B cell (primary cell): ENCODE measurements around the gene SH3GL1. TPM values are rescaled to one million over a fixed set of nuclear protein-coding genes. Genes with fewer than 3 reads are reported as not detected.

ENCODE experiments used
- ATAC-seq: fragments of 200-7000 bp; cut with Tn5 transposase; one replicate; pipeline ENCODE4 v1.10.0; 2021; ENCODE audit warnings: low read depth, mild to moderate bottlenecking, moderate number of reproducible peaks, moderate library complexity
- CTCF ChIA-PET: fragments of 350-600 bp; sonication (Branson Sonifier 250); formaldehyde crosslinking; loops from one replicate; lab custom pipeline; 2021; ENCODE audit warnings: antibody characterized with exemption, inconsistent platforms; lab: Charles Lee
- POLR2A ChIA-PET: fragments of 350-600 bp; sonication (Branson Sonifier 250); formaldehyde crosslinking; loops from one replicate; lab custom pipeline; 2021; ENCODE audit warnings: antibody characterized with exemption; lab: Charles Lee
- DNase-seq: peaks from one replicate; pipeline ENCODE4 v3.0.0; 2013
- H2AFZ ChIP-seq: 2 replicates; pipeline ENCODE4 v1.6.1; 2012; ENCODE audit warnings: mild to moderate bottlenecking, low read depth, low read length; ENCODE audit not compliant: insufficient read depth, poor library complexity, severe bottlenecking
- H3K27ac ChIP-seq, 2 donors: 1 replicate in 1 of 2; 2 replicates in 1 of 2; pipeline ENCODE4 v1.5.1; 2012 to 2013; ENCODE audit warnings: low read length in 2 of 2, mild to moderate bottlenecking in 2 of 2, moderate library complexity in 1 of 2
- H3K27me3 ChIP-seq, 4 experiments: fragments of 200-600 bp in 1 of 4; sonication (generic) in 1 of 4; replicated peaks in 1 of 4; 1 replicate in 2 of 4; 2 replicates in 2 of 4; pipeline versions ENCODE4 v1.6.1 to v1.7.0; 2013 to 2016; ENCODE audit warnings: low read length in 3 of 4, mild to moderate bottlenecking in 2 of 4, mixed read lengths in 1 of 4, moderate library complexity in 1 of 4; ENCODE audit not compliant: insufficient read depth in 4 of 4, control insufficient read depth in 3 of 4; ENCODE audit errors: control extremely low read depth in 1 of 4
- H3K36me3 ChIP-seq, 2 experiments: replicated peaks in 1 of 2; 1 replicate in 1 of 2; 2 replicates in 1 of 2; pipeline versions ENCODE4 v1.6.1 to v1.7.1; 2013; ENCODE audit warnings: low read length in 1 of 2; ENCODE audit not compliant: insufficient read depth in 2 of 2, control insufficient read depth in 1 of 2; ENCODE audit errors: control extremely low read depth in 1 of 2, extremely low read depth in 1 of 2
- H3K4me1 ChIP-seq, 2 donors: fragments of 200-600 bp in 1 of 2; sonication (generic) in 1 of 2; 1 replicate in 1 of 2; 2 replicates in 1 of 2; pipeline versions ENCODE4 v1.5.1 to v1.6.1; 2013 to 2017; ENCODE audit warnings: low read length in 2 of 2; ENCODE audit not compliant: control insufficient read depth in 2 of 2, insufficient read depth in 2 of 2
- H3K4me2 ChIP-seq: replicated peaks from 2 replicates; pipeline ENCODE3; 2012; ENCODE audit warnings: mild to moderate bottlenecking, low read depth, low read length; ENCODE audit not compliant: poor library complexity, severe bottlenecking
- H3K4me3 ChIP-seq, 5 experiments: fragments of 200-600 bp in 1 of 5; sonication (generic) in 1 of 5; 1 replicate in 3 of 5; 2 replicates in 2 of 5; pipeline versions ENCODE4 v1.5.1 to v1.7.0; 2011 to 2016; ENCODE audit warnings: low read length in 4 of 5, mild to moderate bottlenecking in 4 of 5, low read depth in 2 of 5, control low read depth in 1 of 5, moderate library complexity in 1 of 5; ENCODE audit not compliant: insufficient read depth in 1 of 5; ENCODE audit errors: control extremely low read depth in 1 of 5, extremely low read depth in 1 of 5
- H3K79me2 ChIP-seq: fragments of 200-600 bp; sonication (generic); one replicate; pipeline ENCODE4 v1.6.0; 2016; ENCODE audit warnings: low read length; ENCODE audit not compliant: control insufficient read depth, insufficient read depth
- H3K9ac ChIP-seq: fragments of 200-600 bp; sonication (generic); 2 replicates; pipeline ENCODE4 v1.6.1; 2017; ENCODE audit warnings: mild to moderate bottlenecking, low read length, moderate library complexity
- H3K9me3 ChIP-seq, 3 donors: one replicate each; pipeline versions ENCODE4 v1.6.1 to v1.7.1; 2013; ENCODE audit warnings: low read length in 2 of 3; ENCODE audit not compliant: control insufficient read depth in 2 of 3, insufficient read depth in 1 of 3; ENCODE audit errors: control extremely low read depth in 1 of 3
- H4K20me1 ChIP-seq: 2 replicates; pipeline ENCODE4 v1.6.0; 2012; ENCODE audit warnings: mild to moderate bottlenecking, low read length; ENCODE audit not compliant: insufficient read depth, control insufficient read depth, poor library complexity, severe bottlenecking
- H3K27ac Mint-ChIP-seq: one replicate; pipeline ENCODE4 v1.8.0; 2021; ENCODE audit warnings: mixed read lengths
- H3K27me3 Mint-ChIP-seq: one replicate; pipeline ENCODE4 v1.8.0; 2021; ENCODE audit warnings: mixed read lengths
- H3K4me1 Mint-ChIP-seq: one replicate; pipeline ENCODE4 v1.8.0; 2021; ENCODE audit warnings: mixed read lengths
- H3K4me3 Mint-ChIP-seq: one replicate; pipeline ENCODE4 v1.8.0; 2021; ENCODE audit warnings: mixed read lengths
- H3K9me3 Mint-ChIP-seq: one replicate; pipeline ENCODE4 v1.8.0; 2022; ENCODE audit warnings: mixed read lengths; ENCODE audit not compliant: insufficient read depth
- CTCF ChIP-seq: fragments of 200-600 bp; IDR thresholded peaks from one replicate; pipeline ENCODE4 v1.8.0; 2022; ENCODE audit warnings: antibody characterized with exemption, mild to moderate bottlenecking
- EZH2 ChIP-seq: IDR thresholded peaks from 2 replicates; pipeline ENCODE4 v1.6.1; 2012; ENCODE audit warnings: borderline replicate concordance, low read depth, mild to moderate bottlenecking, moderate library complexity, low read length; ENCODE audit not compliant: insufficient read depth, poor library complexity, severe bottlenecking
- WGBS: methylation state at CpG from one replicate; pipeline ENCODE4 v1.1.5; 2013; ENCODE audit warnings: missing lambda C conversion rate; ENCODE audit not compliant: insufficient coverage; 5-methylcytosine and 5-hydroxymethylcytosine counted together
- intact Hi-C: fragments of 100-400 bp; cut with micrococcal nuclease; formaldehyde crosslinking; loops from one replicate; pipeline ENCODE4 v1.10.0; 2022
- polyA plus RNA-seq: library from polyadenylated mRNA; depleted of rRNA; stranded (reverse); fragments of >200 nt; gene quantifications from 2 replicates; pipeline ENCODE4 v1.2.3, GENCODE V29; 2012
- total RNA-seq, 2 donors: library from RNA; stranded (reverse); fragments of 120-200 nt in 1 of 2; gene quantifications; 1 replicate in 1 of 2; 2 replicates in 1 of 2; pipeline versions ENCODE4 v1.2.3 to v1.2.4, GENCODE V29; 2013 to 2022

SH3GL1 gene
- total and polyA plus RNA-seq, 2 donors (not counting 1 experiment from before 2014, with no cell fraction given), result 37.2 to 42.4 TPM

GRCh38 chr19:4446704-4447200 lies 46.4 kb upstream of the SH3GL1 start:
- no peaks in the 10 kb centered on the region for H3K79me2 ChIP-seq
- no peak overlapping the region for H3K4me2 ChIP-seq
- ChIA-PET POLR2A (no interaction called here), CTCF (no interaction called here)
- H3K27ac Mint-ChIP-seq, result no peak overlapping the region
- no peak overlapping the region for H3K9ac ChIP-seq
- H3K4me3 ChIP-seq, result no peak overlapping the region
- no peak overlapping the region for H3K4me3 Mint-ChIP-seq
- intact Hi-C loops, result no loop called here
- peaks cover 1 to 60% of the 10 kb centered on the region in 2 experiments for H3K36me3 ChIP-seq
- H4K20me1 ChIP-seq, result peaks cover 6% of the 10 kb centered on the region
- ATAC-seq (no peak), DNase-seq (no peak)
- WGBS, result 90% methylated on average over 14 of the region's 15 CpGs
- H3K4me1 Mint-ChIP-seq, result peaks cover 14% of the 10 kb centered on the region
- no peak overlapping the region for H3K27ac ChIP-seq
- H3K9me3 ChIP-seq, result no peaks in the 10 kb centered on the region
- H3K27me3 Mint-ChIP-seq, result no peaks in the 10 kb centered on the region
- peaks cover 8 to 12% of the 10 kb centered on the region in 2 donors for H3K4me1 ChIP-seq
- no peaks in the 10 kb centered on the region for H3K27me3 ChIP-seq
- H3K9me3 Mint-ChIP-seq, result no peaks in the 10 kb centered on the region
- H2AFZ ChIP-seq, result no peak overlapping the region
- TF ChIP-seq CTCF (no peak), EZH2 (no peak)

GRCh38 chr19:4445963-4446703 lies 45.8 kb upstream of the SH3GL1 start:
- peaks cover 1 to 56% of the 10 kb centered on the region in 2 experiments for H3K36me3 ChIP-seq
- H3K9me3 Mint-ChIP-seq, result no peaks in the 10 kb centered on the region
- H3K79me2 ChIP-seq, result no peaks in the 10 kb centered on the region
- no peak overlapping the region for H3K27ac Mint-ChIP-seq
- ChIA-PET POLR2A (no interaction called here), CTCF (no interaction called here)
- H3K27me3 Mint-ChIP-seq, result no peaks in the 10 kb centered on the region
- intact Hi-C loops, result no loop called here
- no peak overlapping the region for H3K27ac ChIP-seq
- H3K27me3 ChIP-seq, result no peaks in the 10 kb centered on the region
- H3K4me3 ChIP-seq, result no peak overlapping the region
- H2AFZ ChIP-seq, result no peak overlapping the region
- ATAC-seq (no peak), DNase-seq (peak; percentile 15)
- no peak overlapping the region for H3K4me2 ChIP-seq
- no peaks in the 10 kb centered on the region for H3K9me3 ChIP-seq
- H3K4me3 Mint-ChIP-seq, result no peak overlapping the region
- H4K20me1 ChIP-seq, result peaks cover 6% of the 10 kb centered on the region
- peaks cover 14% of the 10 kb centered on the region for H3K4me1 Mint-ChIP-seq
- whole genome bisulfite sequencing, result 97% methylated on average over 51 of the region's 58 CpGs
- H3K4me1 ChIP-seq, result peaks cover 8 to 13% of the 10 kb centered on the region in 2 donors
- no peak overlapping the region for H3K9ac ChIP-seq
- TF ChIP-seq CTCF, result no peak
- TF ChIP-seq EZH2, result no peak
